ENCODE results near the gene DUSP6. TPM values are rescaled to one million over a fixed set of nuclear protein-coding genes. Genes with fewer than 3 reads are reported as not detected.

Gene DUSP6
- total and polyA plus RNA-seq, 2 of the 13 experiments (the other 11 are each of a cell fraction or from before 2014, with no cell fraction given): 40.9 to 161 TPM

- TF ChIP-seq USF2 (IDR thresholded peaks at IDR 0.05; ENCODE audit: low read depth, low read length) (no peak), USF2 (CRISPR knock-in tag; IDR thresholded peaks at IDR 0.05; ENCODE audit: borderline replicate concordance) (peak; percentile 40; the same call in 1 of the 2 replicates), ARNTL (CRISPR knock-in tag; IDR thresholded peaks at IDR 0.05) (peak; percentile 85), NBN (conservative IDR thresholded peaks at IDR 0.05) (no peak), ZNF274 (CRISPR knock-in tag; IDR thresholded peaks at IDR 0.05) (no peak), ERF (CRISPR knock-in tag; IDR thresholded peaks at IDR 0.05) (peak; percentile 47; the same call in 1 of the 2 replicates), ZNF331 (CRISPR knock-in tag; IDR thresholded peaks at IDR 0.05) (peak; percentile 36; the same call in 1 of the 2 replicates), HMGXB4 (CRISPR knock-in tag; IDR thresholded peaks at IDR 0.05; ENCODE audit: borderline replicate concordance in 1 of 2, low read depth in 1 of 2) (peak in 1 of 2 experiments; percentile 21; a peak in 1 of 4 replicates), POGZ (CRISPR knock-in tag; IDR thresholded peaks at IDR 0.05) (peak; percentile 23; the same call in 1 of the 2 replicates), HIC2 (CRISPR knock-in tag; IDR thresholded peaks at IDR 0.05; ENCODE audit: low read depth) (0 out of 2 replicates have a peak, but pooled peaks have one; percentile 23), ETV5 (CRISPR knock-in tag; IDR thresholded peaks at IDR 0.05; ENCODE audit: borderline replicate concordance) (peak; percentile 74; the same call in 1 of the 2 replicates), ZBTB21 (CRISPR knock-in tag; IDR thresholded peaks at IDR 0.05) (peak; percentile 24; the same call in 1 of the 2 replicates), ZNF24 (IDR thresholded peaks at IDR 0.05) (peak; percentile 93), ISL2 (CRISPR knock-in tag; IDR thresholded peaks at IDR 0.05) (peak; percentile 18; the same call in 1 of the 2 replicates), ZNF552 (CRISPR knock-in tag; IDR thresholded peaks at IDR 0.05; ENCODE audit: borderline replicate concordance) (no peak), CEBPG (CRISPR knock-in tag; IDR thresholded peaks at IDR 0.05) (peak; percentile 55), MNT (IDR thresholded peaks at IDR 0.05) (peak; percentile 93), HOXA3 (CRISPR knock-in tag; IDR thresholded peaks at IDR 0.05) (peak; percentile 33; the same call in 1 of the 2 replicates), ZBTB25 (CRISPR knock-in tag; IDR thresholded peaks at IDR 0.05) (peak; percentile 65; the same call in 1 of the 2 replicates), BRD4 (CRISPR knock-in tag; IDR thresholded peaks at IDR 0.05) (0 out of 2 replicates have a peak, but pooled peaks have one; percentile 0), KAT8 (CRISPR knock-in tag; IDR thresholded peaks at IDR 0.05) (peak; percentile 52; the same call in 1 of the 2 replicates), MIXL1 (CRISPR knock-in tag; IDR thresholded peaks at IDR 0.05) (peak; percentile 25; the same call in 1 of the 2 replicates)
Measured at GRCh38 chr12:89355243-89356068, 3.2 kb upstream of the DUSP6 start (continued).
